HG03025 (cell line): Measurements from ENCODE around the gene SLAMF8.

Experiments
- ATAC-seq: cut with Tn5 transposase; IDR thresholded peaks from one replicate; pipeline ENCODE4 v1.9.1; 2021; ENCODE audit warnings: mild to moderate bottlenecking, moderate library complexity; ENCODE audit not compliant: unreplicated experiment, low FRiP score

Gene SLAMF8

DNA sequence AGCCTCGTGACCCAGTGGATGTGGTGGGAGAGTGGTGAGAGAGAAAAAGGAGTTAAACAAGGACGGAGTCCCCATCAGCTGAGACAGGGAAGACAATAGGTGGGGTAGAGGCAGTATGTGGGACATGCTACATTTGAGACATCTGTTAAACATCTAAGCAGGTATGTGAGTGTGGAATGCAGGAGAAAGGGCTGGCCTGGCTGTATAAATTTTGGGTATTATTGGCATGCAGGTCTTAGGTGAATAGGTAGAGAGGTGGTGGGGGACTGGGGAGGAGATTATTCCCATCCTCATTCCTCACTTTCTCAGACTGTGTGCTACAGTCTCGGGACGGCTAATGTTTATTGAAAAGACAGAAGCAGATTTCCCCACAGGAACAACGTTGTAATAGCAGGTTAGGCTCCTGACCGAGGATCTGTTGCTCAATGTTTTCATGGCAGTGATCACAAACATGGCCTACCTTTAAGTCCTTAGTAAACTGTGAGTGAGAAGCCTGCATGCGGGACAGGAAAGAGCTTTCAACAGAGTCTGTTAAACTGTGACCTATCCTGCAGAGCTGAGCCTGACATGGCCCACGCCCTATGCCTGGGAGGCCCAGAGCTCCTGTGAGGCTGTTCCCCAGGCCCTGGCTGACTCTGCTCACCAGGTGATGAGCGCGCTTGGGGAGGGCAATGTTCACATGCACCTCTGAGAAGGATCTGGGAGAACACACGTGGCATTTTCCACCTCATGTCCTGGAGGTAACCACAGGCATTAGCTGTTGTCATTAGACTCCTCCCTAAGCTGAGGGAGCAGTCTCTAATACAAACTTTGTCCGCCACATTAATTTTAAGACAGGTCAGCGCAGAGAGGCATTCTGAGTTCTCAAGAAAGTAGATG, 19.3 kb downstream of the SLAMF8 start:
- ATAC-seq = no peak

DNA sequence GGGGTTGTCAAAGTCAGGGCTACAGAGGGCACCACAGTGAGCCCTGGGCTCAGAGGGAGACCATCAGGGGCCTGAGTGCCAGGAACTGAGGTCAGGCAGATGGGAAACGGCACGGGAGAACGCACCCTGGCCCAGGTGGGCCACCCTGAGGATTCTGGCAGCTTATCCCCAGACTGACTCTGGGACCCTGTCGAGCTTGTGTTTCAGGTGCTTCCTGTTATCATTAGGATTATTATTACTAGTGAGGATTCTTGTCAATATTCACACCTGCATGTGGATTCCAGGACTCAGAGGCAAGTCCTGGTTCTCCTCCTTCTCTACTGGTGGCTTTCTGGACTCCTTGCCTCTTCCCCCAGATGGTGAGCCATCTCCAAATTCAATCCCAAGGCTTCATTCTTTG, 20.6 kb downstream of the SLAMF8 start:
- ATAC-seq = no peak

DNA sequence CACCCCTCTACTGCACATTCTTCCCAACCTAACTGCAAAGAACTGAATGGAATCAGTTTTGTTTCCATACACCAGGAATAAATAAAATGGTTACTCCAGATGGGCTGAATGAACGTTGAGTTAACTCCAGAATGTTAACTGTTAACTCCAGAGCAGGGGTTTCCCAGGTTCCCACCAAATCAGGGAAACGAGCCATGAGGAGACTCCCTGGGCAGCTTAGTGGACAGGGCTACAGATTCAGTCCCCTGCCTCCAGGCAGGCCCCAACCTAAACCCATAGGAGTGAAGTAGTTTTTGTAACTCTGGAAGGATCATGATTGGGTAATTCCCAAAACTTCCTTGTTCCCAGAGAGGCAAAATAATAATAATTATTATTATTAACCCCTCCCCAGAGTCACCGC, 21.7 kb downstream of the SLAMF8 start:
- ATAC-seq = no peak

DNA sequence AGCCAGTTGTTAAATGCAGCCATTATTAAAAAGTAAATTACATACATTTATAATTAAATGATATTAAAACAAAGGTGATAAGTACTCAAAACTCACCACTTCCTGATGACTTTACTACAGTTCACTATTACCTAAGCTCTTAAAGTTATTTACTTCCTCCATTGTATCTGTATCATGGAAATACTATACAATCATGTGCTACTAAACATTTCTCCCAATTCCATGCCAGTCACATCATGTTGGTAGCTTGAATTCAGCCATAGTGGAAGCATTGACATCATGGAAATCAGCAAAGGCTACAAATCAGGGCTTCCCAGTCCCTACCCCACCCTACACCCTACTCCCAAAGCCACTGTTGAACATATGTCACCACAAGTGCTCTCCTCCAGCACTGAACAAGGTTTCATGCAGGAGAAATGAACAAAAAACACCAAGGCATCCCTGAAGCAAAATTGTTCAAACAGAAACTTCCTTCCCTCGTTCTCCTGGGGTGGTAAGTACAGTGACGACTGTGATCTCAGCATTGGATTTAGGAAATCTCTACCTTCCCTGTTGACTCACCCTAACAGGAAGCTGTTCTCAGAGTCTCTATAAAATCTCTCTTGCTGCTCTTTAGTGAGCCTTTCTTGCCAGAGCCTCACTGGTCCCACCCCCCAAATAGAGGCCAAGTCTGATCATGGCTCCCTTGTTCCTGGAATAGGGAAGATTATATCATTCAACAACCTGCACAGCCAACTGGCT, 23.1 kb downstream of the SLAMF8 start:
- no peak for ATAC-seq

DNA sequence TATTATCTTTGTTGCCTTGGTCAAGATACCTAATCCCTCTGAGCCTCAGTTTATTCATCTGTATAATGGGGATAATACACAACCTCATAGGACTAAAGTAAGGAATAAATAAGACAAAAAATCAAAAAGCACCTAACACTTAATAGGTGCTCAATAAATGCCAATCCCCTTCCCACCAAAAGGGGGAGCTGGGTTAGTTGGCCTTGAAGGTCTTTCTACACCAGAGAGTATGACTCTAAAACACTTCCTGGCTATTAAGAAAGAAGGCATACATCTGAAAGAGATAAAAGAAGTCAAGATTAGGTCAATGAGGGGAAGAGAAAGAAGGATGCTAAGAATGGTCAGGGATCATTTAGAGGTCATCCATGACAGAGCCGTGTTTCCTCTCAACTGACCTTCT, 24.7 kb downstream of the SLAMF8 start:
- no peak for ATAC-seq

DNA sequence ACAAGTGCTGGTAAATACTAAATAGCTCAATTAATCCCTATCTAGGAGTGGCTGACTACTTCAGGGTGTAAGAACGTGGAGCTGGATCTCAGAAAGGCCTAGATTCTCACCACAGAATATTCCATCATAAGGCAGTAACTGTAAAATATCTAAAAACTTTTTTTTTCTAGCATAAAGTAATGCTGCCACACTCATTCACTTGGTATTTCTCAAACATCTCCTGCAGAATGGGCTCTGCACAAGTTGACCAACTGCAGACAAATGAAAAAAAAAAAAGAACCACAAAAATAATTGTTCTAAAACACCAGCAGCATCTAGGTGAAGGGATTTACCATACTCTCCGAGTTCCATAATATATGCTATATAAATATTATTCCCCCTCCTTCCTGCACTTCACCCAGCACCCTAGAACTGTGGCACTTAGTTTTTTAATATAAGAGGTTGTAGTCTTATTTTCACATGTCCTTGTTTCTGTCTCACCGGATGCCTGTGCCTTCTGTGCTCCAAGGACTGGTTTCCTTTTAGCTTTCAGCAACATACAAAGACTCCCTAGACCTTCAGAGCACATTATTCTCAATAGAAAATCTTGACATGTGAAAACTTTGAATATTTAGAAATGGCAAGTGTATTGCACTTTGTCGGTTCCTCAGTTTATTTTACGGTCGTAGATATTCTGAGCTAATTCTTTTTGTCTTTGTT, 26.9 kb downstream of the SLAMF8 start:
- no peak for ATAC-seq

DNA sequence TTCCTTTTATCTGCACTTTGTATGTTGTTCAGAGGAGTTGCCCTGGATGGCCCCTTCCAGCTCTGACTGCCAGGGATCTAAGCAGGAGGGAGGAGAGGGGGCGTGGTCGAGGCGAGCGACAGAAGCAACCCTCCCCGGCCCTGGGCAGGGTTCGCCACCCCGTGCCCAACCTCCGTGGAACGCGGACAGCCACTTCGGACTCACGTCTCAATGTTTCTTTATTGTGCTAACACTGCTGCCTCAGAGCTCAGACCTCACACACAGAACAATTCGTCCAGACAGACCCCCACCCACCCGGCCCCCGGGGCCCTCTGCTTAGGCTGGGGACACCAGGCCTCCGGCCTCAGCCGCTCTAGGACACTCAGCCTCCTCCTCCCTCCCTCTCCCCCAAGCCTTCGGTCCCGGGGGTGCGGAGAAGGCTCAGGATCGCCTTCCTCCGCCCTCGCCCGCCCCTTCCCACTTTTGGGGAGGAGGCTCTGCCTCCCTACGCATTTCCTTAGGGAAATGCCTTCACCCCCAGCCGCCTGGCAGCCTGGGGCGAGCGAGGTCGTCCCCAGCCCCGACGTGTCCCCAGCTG, 27.5 kb downstream of the SLAMF8 start:
- no peak for ATAC-seq

DNA sequence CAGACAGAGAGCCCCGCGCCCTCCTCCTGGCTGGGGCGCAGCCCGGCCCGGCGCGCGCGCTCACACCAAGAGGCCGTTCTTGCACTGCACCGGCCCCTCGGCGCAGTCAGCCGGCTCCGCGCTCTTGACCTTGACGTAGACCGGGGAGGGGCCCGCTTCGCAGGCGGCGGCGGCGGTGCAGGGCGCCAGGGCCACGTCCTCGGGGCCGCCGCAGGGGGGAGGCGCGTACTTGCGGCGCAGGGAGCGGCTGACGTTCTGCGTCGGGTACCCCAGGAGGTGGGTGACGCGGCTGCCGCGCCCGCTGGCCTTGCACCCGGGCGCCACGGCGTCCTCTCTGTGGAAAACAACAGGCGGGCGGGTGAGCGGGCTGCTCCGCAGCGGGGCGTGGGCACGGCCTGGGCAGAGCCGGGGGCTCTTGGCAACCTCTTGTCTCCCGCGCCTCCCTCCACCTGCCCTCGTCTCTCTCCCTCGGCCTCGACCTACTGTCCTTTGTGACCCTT, 28.1 kb downstream of the SLAMF8 start:
- no peak for ATAC-seq

DNA sequence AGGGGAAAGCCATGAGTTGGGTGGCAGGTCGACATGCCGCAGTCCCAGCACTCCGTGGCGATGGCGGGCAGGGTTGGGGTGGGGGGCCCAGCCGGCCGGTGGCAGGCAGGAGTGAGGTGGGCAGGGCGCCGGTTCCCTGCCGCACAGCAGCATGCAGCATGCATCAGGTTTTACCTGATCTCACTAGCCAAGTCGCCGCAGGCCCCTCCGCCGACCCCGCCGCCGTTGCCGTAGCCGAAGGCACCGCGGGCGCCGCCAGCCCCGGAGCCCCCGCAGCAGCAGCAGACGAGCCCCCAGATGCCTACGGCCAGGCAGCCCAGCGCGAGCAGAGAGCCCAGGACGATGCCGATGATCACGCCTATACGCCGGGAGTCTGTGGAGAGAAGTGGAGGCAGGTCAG, 29.0 kb downstream of the SLAMF8 start:
- ATAC-seq = no peak

DNA sequence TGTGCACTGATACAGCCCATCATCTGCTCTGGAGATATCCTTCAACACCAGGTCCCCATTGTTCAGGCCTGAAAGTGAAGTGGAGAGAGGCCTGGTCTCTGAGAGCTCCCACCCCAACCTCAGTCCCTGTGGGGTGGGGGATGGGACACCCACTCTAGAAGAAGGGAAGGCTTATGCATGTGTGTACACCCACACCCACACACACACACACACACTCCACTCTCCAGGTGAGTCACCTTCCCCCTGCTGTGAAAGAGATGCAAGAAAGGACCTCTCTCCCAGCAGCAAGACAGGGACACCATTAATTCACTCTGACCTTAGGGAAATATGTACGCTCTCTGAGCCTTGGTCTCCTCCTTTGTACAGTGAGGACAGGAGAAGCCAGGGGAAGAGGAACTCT, 29.9 kb downstream of the SLAMF8 start:
- ATAC-seq = no peak

DNA sequence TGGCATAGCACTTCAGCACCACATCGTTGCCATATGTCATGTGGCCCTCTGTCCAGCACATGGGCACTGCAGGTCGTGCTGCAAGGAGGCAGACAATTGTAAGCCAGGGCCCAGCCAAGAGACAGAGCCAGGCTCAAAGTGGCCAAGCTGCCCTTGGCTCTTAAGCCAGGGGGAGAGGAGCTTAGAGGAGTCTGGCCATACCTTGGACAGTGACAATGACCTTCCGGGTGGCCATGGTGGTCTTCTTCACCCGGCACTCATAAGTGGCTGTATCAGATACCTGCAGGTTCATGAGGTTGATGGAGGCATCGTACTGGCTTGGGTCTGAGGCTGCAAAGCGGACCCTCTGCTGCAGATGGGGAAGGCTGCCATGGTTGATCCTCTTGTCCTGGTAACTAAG, 31.2 kb downstream of the SLAMF8 start:
- ATAC-seq = no peak

DNA sequence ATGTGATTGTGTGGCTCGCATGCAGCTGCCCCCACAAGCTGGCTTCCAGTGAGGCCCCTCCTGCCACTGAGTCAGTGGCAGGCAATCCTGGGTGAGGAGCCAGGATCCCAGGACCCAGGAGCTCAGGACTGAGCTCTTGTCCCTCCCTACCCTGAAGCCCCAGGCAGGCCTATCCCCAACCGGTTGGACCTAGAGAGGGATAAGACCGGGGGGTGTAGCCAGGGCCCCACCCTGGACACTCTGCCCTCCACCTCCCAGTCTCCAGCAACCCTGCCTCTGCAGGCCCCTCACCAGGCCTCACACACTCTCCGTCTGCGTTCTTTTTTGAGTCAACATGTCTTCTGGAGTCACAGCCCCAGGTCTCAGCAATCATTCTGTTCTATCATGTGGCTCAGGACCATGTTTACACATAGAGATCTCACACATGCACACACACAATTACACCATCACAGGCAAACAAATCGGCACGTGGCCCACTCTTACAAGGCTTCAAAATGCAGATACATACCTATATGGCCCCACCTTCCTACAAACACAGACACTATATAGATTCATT, 33.2 kb downstream of the SLAMF8 start:
- no peak for ATAC-seq

DNA sequence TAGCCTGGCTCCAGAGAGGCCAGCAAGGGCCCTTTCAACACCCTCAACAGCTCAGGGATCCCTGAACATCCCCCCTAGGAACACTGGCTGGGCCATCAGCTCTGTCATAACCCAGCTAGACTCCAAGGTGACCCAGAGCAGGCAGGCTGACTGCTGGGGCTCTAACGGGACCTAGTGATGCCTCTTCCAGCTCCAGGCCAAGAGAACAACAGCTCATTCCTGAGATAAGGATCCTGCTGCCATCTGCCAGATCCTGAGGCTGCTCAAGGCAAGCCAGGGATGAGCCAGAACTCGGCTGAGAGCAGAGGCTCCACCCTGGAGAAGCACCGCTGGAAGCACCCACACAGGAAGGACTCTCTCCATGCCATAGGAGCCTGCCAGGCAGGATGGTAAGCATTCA, 33.8 kb downstream of the SLAMF8 start:
- ATAC-seq = no peak

DNA sequence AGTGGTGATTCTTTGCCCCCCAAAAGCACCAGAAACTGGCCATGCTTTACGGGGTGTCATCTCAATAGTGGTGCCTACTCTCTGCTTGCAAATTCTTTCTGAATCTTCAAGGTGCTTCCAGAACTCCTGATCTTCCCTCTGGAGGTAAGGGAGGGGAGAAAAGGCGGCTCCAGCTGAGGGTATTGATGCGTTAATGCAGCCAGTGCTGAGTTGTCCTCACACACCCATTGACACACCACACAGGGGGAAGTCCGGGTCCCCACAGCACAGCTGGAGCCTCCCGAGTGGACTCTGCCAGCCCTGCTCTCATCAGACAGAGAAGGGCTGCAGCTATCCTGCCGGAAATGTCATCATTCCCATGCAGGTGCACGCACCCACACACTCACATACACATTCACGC, 34.5 kb downstream of the SLAMF8 start:
- no peak for ATAC-seq

DNA sequence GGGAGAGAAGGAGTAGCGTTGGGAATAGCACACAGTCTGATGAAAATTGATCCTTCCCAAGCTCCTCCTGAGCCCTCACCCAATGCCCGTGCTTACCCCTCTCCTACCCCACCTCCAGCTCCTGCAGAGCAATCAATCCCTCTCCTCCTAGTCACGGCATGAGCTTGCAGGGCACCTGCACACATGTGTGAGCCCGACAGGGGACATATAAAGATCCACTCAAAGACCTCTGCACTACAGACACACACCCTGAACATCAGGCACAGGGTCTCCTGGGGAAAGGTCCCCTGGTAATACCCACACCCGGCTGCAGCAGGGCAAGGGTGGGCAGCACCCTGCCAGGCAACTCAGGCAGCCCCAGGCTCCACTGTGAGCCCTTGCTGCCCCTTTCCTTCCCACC, 35.4 kb downstream of the SLAMF8 start:
- no peak for ATAC-seq

DNA sequence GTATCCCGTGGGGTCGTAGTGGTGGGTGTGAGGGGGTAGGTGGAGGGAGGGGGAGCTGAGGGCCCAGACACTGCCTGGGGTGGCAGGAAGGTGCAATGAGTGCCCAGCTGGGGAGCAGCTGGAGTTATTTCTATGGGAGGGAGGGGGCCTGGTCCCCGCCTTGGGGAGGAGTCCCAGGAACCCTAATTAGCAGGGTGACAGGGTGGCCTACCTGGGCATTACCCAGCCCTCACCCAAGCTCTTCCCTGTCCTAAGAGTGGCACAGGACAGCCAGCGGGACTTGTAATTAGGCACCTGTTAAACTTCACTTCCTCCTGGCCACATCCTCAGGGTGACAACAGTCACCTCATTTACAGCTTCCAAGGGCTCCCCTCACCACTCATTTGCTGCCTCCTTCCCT, 35.9 kb downstream of the SLAMF8 start, which contains the start of gene VSIG8:
Gene VSIG8, minus strand, starts transcription at position 101 of the 400 bp plus-strand sequence. CDS start 136 bp downstream, outside the sequence.
- ATAC-seq = no peak

DNA sequence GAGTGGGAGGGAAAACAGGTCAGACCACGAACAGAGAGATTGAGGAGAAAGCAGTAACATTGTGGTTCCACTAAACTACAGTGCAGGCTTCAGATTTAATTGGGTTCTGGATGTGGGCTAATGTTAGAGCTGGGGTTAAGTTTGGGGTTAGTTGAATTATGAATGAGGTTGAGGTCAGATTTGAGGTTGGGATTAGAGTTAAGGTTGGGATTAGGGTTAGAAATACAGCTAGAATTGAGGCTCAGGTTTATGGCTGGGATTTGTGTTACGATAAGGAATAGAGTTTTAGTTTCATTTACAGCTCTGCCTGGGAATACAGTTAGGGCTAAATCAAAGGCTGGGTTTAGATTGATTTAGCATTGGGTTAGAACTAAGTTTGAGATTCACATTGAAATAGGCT, 37.6 kb downstream of the SLAMF8 start:
- no peak for ATAC-seq

DNA sequence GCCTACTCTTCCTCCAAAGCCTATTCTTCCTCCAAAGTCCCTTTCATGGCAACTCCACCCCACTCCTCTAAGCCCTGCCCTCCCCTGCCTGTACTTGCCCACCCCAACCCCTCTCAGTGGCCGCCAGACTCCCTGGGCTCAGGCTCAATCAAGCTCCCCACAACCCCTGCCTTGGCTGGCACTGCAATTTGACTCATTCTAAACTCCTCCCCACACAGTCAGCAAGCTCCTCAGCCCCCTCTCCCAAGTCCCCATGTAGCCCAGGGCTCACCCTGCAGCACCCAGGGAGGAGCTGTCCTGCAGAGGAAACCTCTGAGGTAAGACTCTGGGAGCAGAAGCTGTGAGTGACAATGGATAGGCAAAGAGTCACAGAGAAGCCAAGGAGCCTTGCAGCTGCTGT, 39.4 kb downstream of the SLAMF8 start:
- ATAC-seq = no peak

DNA sequence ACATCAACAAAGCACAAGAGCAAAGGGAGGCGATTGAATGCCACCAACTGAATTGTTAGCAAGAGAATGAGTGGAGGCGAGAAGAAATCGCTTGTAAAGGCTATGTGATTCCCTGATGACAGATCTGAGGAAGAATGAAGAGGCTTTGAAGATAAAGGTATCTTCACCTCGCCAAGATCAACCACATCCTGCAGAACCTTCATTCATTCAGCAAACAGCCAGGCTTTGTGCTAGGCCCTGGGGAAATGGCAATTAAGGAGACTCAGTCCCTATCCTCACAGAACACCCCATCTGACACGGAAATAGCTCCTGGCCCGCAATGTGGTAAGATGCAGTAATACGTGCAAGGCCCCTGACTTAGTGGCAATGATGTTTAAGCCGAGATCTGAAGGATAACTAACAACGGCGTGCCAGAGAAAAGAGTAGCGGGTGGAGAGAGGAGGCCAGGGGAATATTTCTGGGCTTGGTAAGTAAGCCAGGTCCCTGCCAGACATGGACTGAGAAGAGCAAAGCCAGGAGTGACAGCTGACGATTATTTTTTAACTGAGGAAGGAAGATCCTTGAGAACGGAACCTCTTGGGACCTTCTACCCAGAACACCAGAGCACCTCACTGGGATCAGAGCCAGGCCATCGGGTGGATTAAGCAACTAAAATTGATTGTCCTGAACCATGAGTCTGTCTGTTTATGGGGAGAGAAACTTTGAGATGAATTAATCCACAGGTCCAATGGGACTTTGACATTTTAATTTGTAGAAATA, 40.4 kb downstream of the SLAMF8 start:
- no peak for ATAC-seq

DNA sequence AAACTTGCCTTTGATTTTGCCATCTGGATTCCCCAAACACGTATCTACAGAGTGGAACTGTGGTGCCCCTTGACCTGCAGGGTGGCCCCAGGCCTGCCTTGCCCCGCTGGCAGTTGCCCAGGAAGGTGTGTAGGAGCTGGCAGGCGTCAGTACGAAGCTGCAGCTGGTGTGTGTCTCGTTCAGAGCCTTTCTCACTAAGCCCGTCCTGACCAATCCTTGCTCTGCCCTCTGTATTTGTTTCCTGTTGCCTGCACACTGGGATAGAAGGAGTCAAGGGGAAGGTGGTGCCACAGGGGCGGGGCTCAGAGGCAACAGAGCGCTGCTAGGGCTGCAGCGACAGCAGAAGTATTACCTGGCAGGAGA, 41.0 kb downstream of the SLAMF8 start:
- no peak for ATAC-seq
